Stimulated activated CD8-positive, alpha-beta memory T cell treated with anti-CD3 and anti-CD28 coated beads, Interleukin-4, amount 100 ng/mL, for 24 hours (primary cell): ENCODE measurements around the gene MAF.

Experiments
- DNase-seq: peaks from one replicate; pipeline ENCODE4 v3.0.0-alpha.2; 2020; ENCODE audit warnings: low read depth

The MAF gene

GRCh38 chr16:79589601-79590102 lies 10.9 kb downstream of the MAF start:
- DNase-seq, result no peak

- DNase-seq, result no peak
These were observed 12.6 kb downstream of the MAF start for GRCh38 chr16:79587897-79588296.

- no peak for DNase-seq
These were observed 13.2 kb downstream of the MAF start for GRCh38 chr16:79587296-79587695.

- no peak for DNase-seq
These were observed 17.7 kb downstream of the MAF start for GRCh38 chr16:79582789-79583188.

- no peak for DNase-seq
These were observed 19.9 kb downstream of the MAF start for GRCh38 chr16:79580453-79581191.

GRCh38 chr16:79576602-79577001 lies 23.9 kb downstream of the MAF start:
- DNase-seq, result no peak

- DNase-seq, result no peak
These were observed 26.7 kb downstream of the MAF start for GRCh38 chr16:79573884-79574283.

- DNase-seq, result no peak
These were observed 27.5 kb downstream of the MAF start for GRCh38 chr16:79573071-79573470.

GRCh38 chr16:79571903-79572535 lies 28.5 kb downstream of the MAF start:
- DNase-seq, result no peak

- DNase-seq, result no peak
These were observed 29.3 kb downstream of the MAF start for GRCh38 chr16:79571065-79571902.

GRCh38 chr16:79564671-79565107 lies 35.8 kb downstream of the MAF start:
- no peak for DNase-seq

GRCh38 chr16:79563921-79564320 lies 36.6 kb downstream of the MAF start:
- no peak for DNase-seq

- DNase-seq, result no peak
These were observed 38.2 kb downstream of the MAF start for GRCh38 chr16:79562166-79562823.

- no peak for DNase-seq
These were observed 38.8 kb downstream of the MAF start for GRCh38 chr16:79561729-79562128.

GRCh38 chr16:79560923-79561322 lies 39.6 kb downstream of the MAF start:
- DNase-seq, result no peak

GRCh38 chr16:79560318-79560717 lies 40.2 kb downstream of the MAF start:
- DNase-seq, result no peak

GRCh38 chr16:79559532-79559931 lies 41.0 kb downstream of the MAF start:
- DNase-seq, result no peak

- no peak for DNase-seq
These were observed 43.1 kb downstream of the MAF start for GRCh38 chr16:79557421-79557820.

GRCh38 chr16:79554912-79555311 lies 45.6 kb downstream of the MAF start:
- no peak for DNase-seq

GRCh38 chr16:79550373-79550772 lies 50.2 kb downstream of the MAF start:
- no peak for DNase-seq

GRCh38 chr16:79547085-79547484 lies 53.5 kb downstream of the MAF start:
- DNase-seq, result no peak
